NCI-H1092 treated with DMSO at 0.1 percent for 48 hours (cell line): ENCODE results near the gene ACTMAP.

Source experiments
- DNase-seq: peaks from one replicate; lab custom pipeline; 2025; lab: John Stamatoyannopoulos, UW

Gene ACTMAP

DNA sequence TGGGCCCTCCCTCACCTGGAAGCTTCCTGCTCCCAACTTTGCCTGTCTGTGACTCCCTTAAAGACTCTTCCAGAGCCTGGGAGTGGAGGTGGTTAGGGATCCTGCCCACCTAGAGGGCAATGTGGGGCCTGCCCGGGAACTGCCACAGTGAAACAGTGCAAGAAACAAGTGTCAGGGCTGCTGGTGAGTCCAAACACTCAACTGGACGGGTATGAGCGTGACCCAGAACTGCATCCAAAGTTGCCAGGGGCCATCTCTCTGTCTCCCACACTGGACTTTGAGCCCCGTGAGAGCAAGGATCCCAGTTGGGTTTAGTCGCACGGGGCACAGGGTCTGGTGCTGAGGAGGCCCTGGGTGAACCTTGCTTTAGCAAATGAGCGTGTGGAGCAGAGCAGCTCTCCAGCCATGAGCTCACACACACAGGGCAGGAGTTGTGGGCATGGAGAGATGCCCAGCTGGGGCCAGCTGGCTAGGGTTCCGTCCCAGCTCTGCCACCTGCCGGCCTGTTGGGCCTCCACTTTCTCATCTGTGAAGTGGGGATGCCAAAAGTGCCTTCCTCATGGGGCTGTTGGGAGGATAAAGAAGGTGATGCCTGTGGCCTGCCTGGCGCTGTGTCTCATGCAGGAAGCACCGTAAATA lies 57.0 kb downstream of the ACTMAP start:
- DNase-seq, result no peak

DNA sequence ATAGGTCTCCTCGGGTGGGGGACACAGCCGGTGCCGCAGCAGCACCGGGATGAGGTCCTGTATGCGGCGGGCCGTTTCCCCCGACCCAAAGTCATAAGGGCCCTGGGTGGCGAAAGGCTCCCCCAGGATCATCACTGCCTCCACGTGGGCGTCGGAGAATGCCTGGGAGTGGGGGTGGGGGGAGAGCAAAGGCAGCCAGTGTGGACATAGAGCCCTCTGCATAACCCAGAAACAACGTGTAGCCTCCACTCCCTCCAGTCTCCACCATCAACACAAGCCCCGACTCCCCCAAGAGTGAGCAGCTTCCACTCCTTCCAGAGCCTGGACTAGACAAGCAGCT lies 58.1 kb downstream of the ACTMAP start:
- DNase-seq, result no peak

DNA sequence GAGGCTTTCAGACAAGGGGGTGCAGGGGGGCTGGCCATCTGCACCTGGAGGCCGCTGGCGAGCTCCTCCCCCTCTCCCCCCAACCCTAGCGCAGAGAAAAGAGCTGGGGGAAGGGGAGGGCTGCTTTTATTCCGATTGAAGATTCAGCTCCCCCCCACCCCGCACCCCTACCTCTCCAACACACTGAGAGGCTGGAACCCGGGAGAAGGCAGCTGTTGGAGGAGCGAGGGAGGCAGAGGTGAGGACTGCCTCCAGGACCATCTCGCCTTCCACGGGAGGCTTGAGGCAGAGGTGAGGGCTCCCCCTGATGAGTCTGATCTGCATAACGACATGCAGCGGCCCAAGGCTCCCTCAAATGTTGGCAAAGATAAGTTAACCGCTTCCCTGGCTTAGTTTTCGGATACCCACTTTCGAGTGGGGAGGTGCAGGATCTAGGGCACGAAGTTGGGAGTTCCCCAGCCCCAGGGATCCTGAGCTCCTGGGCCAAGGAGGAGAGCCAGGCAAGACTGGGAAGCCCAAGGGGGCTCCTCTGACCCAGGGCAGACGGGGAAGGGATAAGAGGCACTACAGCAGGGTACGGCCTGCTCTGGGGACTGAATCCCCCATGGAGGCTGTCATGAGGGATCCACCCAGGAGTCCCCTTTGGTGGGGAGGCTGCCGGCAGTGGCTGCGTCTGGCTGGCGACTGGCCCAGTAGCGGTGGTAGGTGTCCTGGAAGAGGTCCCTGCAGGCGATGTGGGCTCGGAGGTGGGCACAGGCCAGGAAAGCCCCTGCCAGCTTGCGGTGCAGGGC lies 58.7 kb downstream of the ACTMAP start:
- DNase-seq, result peak; percentile 78
